A673 (cell line): ENCODE data around the gene GNPTAB.
"Not testable (repeated sequence)": the region's sequence is repeated elsewhere in the genome, so short reads cannot be mapped to it uniquely, and the experiment has no call there.

Experiments used
- CTCF ChIP-seq: fragments of 300-800, 200-600 bp; sonication (generic); conservative IDR thresholded peaks from 2 replicates; pipeline ENCODE4 v1.5.1; 2017; ENCODE audit warnings: low read depth, mild to moderate bottlenecking, antibody characterized with exemption, low read length, moderate library complexity, mixed read lengths
- EZH2 ChIP-seq: fragments of 200-600 bp; sonication (generic); IDR thresholded peaks from 2 replicates; pipeline ENCODE4 v1.6.1; 2017; ENCODE audit warnings: borderline replicate concordance, low read depth, mild to moderate bottlenecking, mixed read lengths, antibody characterized with exemption, low read length; ENCODE audit not compliant: poor library complexity, severe bottlenecking

- not testable (repeated sequence) for TF ChIP-seq EZH2, CTCF
Measured at GRCh38 chr12:101867619-101868018, 36.9 kb upstream of the GNPTAB start.
